MG63 (cell line): ENCODE measurements around the gene GNS. TPM values are rescaled to one million over a fixed set of nuclear protein-coding genes. Genes with fewer than 3 reads are reported as not detected.

Experiments
- DNase-seq: peaks from one replicate; pipeline ENCODE4 v3.0.0-alpha.2; 2020
- H3K27me3 ChIP-seq: fragments of 250-450 bp; sonication (Bioruptor Pico); 2 replicates; pipeline ENCODE4 v1.5.1; 2020; ENCODE audit warnings: mild to moderate bottlenecking, moderate library complexity
- H3K36me3 ChIP-seq: fragments of 250-450 bp; sonication (Bioruptor Pico); 2 replicates; pipeline ENCODE4 v1.5.1; 2020; ENCODE audit warnings: mild to moderate bottlenecking, moderate library complexity
- H3K4me3 ChIP-seq: fragments of 250-450 bp; sonication (Bioruptor Pico); 2 replicates; pipeline ENCODE4 v1.5.1; 2020; ENCODE audit warnings: mild to moderate bottlenecking, moderate library complexity
- H3K9me3 ChIP-seq: fragments of 250-450 bp; sonication (Bioruptor Pico); 2 replicates; pipeline ENCODE4 v1.5.1; 2020; ENCODE audit warnings: mild to moderate bottlenecking, moderate library complexity
- total RNA-seq: library from RNA; depleted of rRNA; stranded (reverse); fragments of >200 nt; shearing (Covaris generic); gene quantifications from 2 replicates; pipeline ENCODE4 v1.2.3, GENCODE V29; 2014; ENCODE audit warnings: low replicate concordance; rRNA removed

Gene GNS
- total RNA-seq, 1 experiment from 2014 or later = 42.7 TPM

DNA sequence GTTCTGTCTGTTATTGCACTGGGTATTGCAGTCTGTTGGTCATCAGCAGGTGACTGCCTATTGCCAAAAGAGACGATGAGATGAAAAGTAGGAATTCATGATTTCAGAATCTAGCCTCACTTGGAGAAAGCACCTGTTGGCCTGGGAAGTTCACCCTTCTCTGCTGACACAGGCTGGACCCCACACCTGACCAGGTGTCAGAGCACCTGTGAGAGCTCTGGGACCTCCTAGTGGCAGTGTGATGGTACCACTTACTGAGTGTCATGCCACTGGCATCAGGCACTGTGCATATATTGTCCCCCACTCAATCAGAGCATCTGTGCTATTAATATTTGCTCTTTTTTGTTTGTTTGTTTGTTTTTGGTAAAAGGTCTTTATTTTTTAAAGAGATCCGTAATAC is 81.0 kb downstream of the GNS start:
- Histone ChIP-seq H3K27me3 (no peaks in the 10 kb centered on the region), H3K36me3 (no peaks in the 10 kb centered on the region), H3K9me3 (no peaks in the 10 kb centered on the region), H3K4me3 (no peak overlapping the region)
- DNase-seq = no peak

- Histone ChIP-seq H3K27me3 (no peaks in the 10 kb centered on the region), H3K4me3 (no peak overlapping the region), H3K9me3 (no peaks in the 10 kb centered on the region), H3K36me3 (no peaks in the 10 kb centered on the region)
- peak; percentile 75 for DNase-seq
Observed at GRCh38 chr12:64675795-64676194, 83.4 kb downstream of the GNS start.

- H3K36me3 ChIP-seq = no peaks in the 10 kb centered on the region
- H3K4me3 ChIP-seq = no peak overlapping the region
- H3K27me3 ChIP-seq = no peaks in the 10 kb centered on the region
- H3K9me3 ChIP-seq = no peaks in the 10 kb centered on the region
- no peak for DNase-seq
Observed at GRCh38 chr12:64674367-64674922, 84.8 kb downstream of the GNS start.

DNA sequence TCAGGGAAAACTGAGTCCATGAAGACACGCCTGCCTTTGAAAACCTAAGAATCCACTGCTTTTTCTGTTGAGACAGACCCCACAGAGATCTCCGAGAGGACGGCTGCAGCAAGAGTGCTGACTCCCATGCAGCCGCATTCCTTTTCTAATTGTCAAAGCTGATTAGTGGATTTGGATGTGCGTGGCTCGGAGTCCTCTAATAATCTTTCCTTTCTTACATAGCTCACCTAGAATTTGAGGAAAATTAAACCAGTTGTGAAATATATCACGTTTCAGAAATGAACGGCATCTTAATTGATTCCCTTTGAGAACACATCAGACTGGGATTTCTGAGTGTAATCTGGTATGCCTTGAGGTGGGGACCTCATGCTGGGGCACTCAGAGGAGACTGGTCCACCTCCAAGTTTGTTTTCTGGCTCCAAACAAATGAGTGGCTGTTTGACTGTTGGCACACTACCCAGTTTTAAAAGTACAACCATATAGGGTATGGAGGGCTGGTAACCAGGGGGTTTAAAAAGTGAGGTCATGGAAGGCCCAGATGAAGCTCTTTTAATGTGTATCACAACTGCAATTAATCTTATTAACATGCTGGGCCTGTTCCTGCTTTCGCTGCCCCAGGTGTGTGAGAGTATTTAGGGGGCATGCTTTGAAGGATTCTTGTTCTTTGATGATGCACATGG is 85.6 kb downstream of the GNS start:
- Histone ChIP-seq H3K36me3 (no peaks in the 10 kb centered on the region), H3K27me3 (no peaks in the 10 kb centered on the region), H3K4me3 (no peak overlapping the region), H3K9me3 (no peaks in the 10 kb centered on the region)
- peak; percentile 28 for DNase-seq

DNA sequence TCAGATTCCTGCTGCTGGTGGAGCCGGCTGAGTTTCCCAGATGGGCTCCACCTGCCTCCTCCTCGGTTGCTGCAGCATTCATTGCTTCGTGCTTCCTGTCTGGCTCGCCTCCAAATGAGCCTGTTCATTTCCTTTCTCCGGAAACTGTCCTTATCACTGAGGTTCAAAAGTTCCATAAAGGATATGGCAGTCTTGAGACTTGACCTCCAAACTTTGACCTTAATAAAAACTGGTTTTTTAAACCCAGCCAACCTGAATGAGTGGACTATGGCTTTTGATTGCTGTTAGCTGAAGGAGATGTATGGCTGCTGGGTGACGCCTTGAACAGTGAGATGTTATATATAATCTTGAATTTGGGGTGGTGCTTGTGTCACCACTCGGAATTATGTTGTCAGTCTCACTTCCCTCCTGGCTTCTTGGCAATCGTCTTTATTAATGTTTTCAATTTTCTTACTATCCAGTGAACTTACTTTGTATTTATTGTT is 86.2 kb downstream of the GNS start:
- Histone ChIP-seq H3K9me3 (no peaks in the 10 kb centered on the region), H3K36me3 (no peaks in the 10 kb centered on the region), H3K4me3 (no peak overlapping the region), H3K27me3 (no peaks in the 10 kb centered on the region)
- DNase-seq = no peak

- H3K4me3 ChIP-seq = no peak overlapping the region
- no peak for DNase-seq
- no peaks in the 10 kb centered on the region for H3K36me3 ChIP-seq
- no peaks in the 10 kb centered on the region for H3K9me3 ChIP-seq
- no peaks in the 10 kb centered on the region for H3K27me3 ChIP-seq
Observed at GRCh38 chr12:64671681-64672080, 87.5 kb downstream of the GNS start.

- H3K27me3 ChIP-seq = no peaks in the 10 kb centered on the region
- H3K36me3 ChIP-seq = no peaks in the 10 kb centered on the region
- no peak overlapping the region for H3K4me3 ChIP-seq
- H3K9me3 ChIP-seq = no peaks in the 10 kb centered on the region
- no peak for DNase-seq
Observed at GRCh38 chr12:64670919-64671639, 88.1 kb downstream of the GNS start.

- H3K27me3 ChIP-seq = no peaks in the 10 kb centered on the region
- no peak for DNase-seq
- H3K36me3 ChIP-seq = no peaks in the 10 kb centered on the region
- H3K9me3 ChIP-seq = no peaks in the 10 kb centered on the region
- H3K4me3 ChIP-seq = no peak overlapping the region
Observed at GRCh38 chr12:64670019-64670418, 89.2 kb downstream of the GNS start.

DNA sequence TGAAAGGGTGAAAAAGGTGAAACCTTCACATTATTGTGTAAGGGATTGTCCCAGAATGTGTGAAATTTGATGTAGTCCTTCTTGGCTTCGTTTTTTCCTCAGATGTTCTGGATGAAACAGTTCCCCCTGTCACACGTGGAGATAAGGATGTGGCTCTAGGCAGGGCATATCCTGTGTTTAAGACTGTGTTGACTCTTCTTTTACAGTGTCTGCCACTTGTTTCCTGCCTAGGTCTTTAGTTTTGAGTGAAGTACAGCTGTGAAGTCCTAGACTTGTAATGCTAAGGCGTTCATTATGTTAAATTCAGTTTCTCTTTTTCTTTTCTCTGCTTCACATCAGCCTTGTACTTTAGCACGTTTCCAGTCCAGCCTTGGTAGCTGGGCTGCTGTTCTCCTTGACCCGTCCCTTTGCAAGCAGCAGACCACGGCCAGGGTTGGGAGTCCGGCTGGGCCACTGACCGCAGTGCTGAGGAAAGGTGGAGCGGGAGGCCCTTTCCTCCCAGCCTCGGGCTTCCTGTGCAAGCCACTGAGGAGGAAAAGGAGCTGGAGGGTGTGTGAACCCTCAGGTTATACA is 89.8 kb downstream of the GNS start:
- Histone ChIP-seq H3K4me3 (no peak overlapping the region), H3K36me3 (no peaks in the 10 kb centered on the region), H3K27me3 (no peaks in the 10 kb centered on the region), H3K9me3 (no peaks in the 10 kb centered on the region)
- DNase-seq = no peak

DNA sequence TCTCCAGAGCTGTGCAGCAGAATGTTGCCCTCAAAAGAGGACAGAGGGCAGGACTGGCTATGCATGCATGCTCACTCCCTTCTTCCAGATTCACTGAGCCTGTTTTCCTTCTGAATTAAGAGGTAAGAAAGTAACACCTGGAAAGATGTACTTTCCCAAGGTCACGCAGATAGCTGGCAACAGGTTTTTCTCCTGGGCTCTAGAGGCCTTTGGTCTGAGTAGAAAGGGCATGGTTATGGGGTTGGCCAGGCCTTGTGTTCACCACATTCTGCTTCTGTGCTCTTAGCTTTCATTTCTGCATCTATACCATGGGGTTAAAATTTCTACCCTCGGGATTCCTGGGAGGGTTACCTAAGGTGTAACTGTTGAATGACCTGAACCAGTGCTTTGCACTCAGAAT is 91.4 kb downstream of the GNS start:
- Histone ChIP-seq H3K27me3 (no peaks in the 10 kb centered on the region), H3K36me3 (no peaks in the 10 kb centered on the region), H3K4me3 (no peak overlapping the region), H3K9me3 (no peaks in the 10 kb centered on the region)
- DNase-seq = no peak

DNA sequence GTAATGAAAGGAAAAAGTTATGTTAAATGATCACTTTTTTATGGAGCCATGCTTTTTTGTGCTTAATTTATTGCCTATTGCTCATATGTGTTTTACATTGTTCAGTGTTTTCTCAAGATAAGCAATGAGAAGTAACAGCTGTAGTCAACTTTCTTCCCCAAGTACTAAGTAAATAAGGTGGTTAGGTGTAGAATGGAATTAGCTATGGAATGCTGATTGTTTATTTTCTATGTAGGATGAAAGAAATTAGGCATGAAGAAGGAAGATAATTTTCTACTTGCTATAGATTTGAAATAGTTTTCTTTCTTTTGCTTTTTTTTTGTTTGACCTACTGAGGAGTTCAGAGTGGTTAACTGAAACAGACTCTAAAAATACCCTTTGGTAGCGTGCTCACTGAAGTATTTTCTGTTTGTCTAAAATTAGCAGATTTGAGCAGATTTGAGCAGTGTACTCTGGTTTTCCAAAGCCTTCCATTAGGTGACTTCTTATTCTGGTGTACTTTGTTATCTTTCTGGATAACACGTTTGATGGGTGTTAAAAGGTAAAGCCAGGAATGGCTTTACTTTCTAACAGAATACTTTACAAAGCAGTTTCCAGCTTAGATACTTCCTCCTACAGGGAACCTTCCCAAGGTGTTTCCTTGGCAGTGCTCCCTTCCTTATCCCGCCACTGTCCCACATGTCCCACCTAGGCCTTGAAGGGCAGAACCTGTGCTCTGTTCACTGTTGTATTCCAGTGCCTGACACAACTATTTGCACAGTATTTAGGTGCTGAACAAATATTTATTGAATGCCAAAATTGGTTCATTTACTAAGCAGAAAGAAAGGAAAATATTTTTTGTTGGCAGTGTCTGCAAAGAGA is 92.9 kb downstream of the GNS start:
- no peaks in the 10 kb centered on the region for H3K27me3 ChIP-seq
- no peak overlapping the region for H3K4me3 ChIP-seq
- H3K36me3 ChIP-seq = no peaks in the 10 kb centered on the region
- DNase-seq = no peak
- H3K9me3 ChIP-seq = no peaks in the 10 kb centered on the region

GRCh38 chr12:64665514-64665913 is 93.7 kb downstream of the GNS start:
- Histone ChIP-seq H3K9me3 (no peaks in the 10 kb centered on the region), H3K27me3 (no peaks in the 10 kb centered on the region), H3K36me3 (no peaks in the 10 kb centered on the region), H3K4me3 (no peak overlapping the region)
- no peak for DNase-seq

Other genes starting within 250 kb of the GNS start
- gene RASSF3, start 148.9 kb downstream of the GNS start, total RNA-seq = 10.1 and 10.3 TPM in 2 replicates
- gene TBC1D30, start 65.2 kb upstream of the GNS start, total RNA-seq = 0.20 and 0.30 TPM in 2 replicates